ENCODE results near the gene PLXNB1. TPM values are rescaled to one million over a fixed set of nuclear protein-coding genes. Genes with fewer than 3 reads are reported as not detected.
A peak's percentile ranks its signal among the peaks of the same experiment; 100 is the strongest.

Gene PLXNB1
- total RNA-seq, 3 donors from 2014 or later, result 98.1 to 136 (median 127) TPM

DNA sequence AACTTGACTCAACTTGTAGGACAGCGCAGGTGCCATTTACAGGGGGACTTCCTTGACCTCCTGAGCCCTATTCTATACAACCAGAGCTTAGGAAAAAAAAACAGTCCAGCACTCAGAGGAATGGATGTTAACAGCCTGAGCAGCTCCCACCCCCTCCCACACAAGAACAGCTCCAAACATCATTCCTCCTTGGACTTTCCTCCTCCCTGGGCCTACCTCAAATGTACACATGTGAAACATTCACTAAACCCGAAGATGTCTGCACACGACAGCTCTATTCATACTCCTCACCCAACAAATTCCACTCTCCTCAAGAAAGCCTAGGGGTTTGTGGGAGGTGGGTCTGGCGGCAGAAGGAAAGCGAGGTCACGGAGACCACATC, 16.1 kb upstream of the PLXNB1 start:
- H3K36me3 ChIP-seq (ENCODE audit: low read depth), result no peaks in the 10 kb centered on the region
- H3K4me1 ChIP-seq (ENCODE audit: low read depth), result peaks cover 20% of the 10 kb centered on the region
- no peaks in the 10 kb centered on the region for H3K9me3 ChIP-seq
- DNase-seq (no peak), ATAC-seq (peak; percentile 15)
- intact Hi-C loops (cut with DNase I, micrococcal nuclease), result no loop called here
- TF ChIP-seq, protein P1, sequence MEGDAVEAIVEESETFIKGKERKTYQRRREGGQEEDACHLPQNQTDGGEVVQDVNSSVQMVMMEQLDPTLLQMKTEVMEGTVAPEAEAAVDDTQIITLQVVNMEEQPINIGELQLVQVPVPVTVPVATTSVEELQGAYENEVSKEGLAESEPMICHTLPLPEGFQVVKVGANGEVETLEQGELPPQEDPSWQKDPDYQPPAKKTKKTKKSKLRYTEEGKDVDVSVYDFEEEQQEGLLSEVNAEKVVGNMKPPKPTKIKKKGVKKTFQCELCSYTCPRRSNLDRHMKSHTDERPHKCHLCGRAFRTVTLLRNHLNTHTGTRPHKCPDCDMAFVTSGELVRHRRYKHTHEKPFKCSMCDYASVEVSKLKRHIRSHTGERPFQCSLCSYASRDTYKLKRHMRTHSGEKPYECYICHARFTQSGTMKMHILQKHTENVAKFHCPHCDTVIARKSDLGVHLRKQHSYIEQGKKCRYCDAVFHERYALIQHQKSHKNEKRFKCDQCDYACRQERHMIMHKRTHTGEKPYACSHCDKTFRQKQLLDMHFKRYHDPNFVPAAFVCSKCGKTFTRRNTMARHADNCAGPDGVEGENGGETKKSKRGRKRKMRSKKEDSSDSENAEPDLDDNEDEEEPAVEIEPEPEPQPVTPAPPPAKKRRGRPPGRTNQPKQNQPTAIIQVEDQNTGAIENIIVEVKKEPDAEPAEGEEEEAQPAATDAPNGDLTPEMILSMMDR (IDR thresholded peaks at IDR 0.05), result no peak
- peak overlapping the region; percentile 70 for H3K4me3 ChIP-seq

DNA sequence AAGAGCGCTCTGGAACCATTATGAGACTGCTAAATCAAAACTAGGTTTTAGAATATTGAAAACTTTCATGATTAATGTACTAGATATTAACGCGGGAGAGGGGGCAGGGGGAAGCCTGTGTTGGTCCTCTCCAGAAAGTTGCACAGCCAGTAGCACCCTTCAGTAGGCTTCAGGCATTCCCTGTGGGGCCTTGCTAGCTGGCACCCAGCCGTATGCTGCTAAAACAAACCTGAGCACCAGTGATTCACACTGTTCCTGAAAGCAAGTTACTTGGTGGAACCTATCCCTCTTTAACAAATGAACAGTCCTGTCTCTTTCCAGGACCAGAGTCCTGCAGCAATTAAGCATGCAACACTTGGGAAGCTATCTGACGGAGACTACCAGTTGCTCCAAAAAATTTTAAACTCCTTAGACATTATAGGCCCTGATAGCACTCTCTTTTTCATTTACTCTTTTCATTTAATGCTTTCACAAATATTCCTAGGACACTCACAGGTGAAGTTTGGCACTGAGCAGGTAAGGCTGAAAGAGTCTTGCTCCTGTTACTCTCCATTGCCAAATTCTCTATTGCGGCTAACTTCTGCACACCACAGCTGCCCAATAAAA, 15.5 kb upstream of the PLXNB1 start:
- Histone ChIP-seq H3K4me3 (no peak overlapping the region), H3K4me1 (ENCODE audit: low read depth) (peaks cover 22% of the 10 kb centered on the region), H3K9me3 (no peaks in the 10 kb centered on the region), H3K36me3 (ENCODE audit: low read depth) (no peaks in the 10 kb centered on the region)
- TF ChIP-seq, protein P1 (IDR thresholded peaks at IDR 0.05), result no peak
- intact Hi-C loops (cut with DNase I, micrococcal nuclease), result no loop called here
- DNase-seq, result no peak
- ATAC-seq, result no peak

DNA sequence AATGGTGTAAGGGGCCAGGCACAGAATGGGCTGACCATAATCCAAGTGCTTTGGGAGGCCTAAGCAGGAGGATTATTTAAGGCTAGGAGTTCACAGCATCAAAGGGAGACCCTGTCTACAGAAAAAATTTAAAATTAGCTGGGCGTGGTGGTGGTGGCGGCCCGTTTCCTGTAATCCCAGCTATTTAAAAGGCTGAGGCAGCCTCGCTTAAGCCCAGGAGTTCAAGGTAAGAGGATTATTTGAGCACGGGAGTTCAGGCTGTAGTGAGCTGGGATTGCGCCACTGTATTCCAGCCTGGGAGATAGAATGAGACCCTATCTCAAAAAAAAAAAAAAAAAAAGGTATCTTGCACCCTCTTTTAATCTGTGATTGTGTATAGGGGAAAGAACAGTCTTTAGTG, 12.1 kb upstream of the PLXNB1 start:
- peaks cover 24% of the 10 kb centered on the region for H3K4me1 ChIP-seq (ENCODE audit: low read depth)
- ATAC-seq, result no peak
- no peaks in the 10 kb centered on the region for H3K9me3 ChIP-seq
- H3K4me3 ChIP-seq, result no peak overlapping the region
- no peak for DNase-seq
- TF ChIP-seq, protein P1 (IDR thresholded peaks at IDR 0.05), result no peak
- intact Hi-C loops (cut with DNase I, micrococcal nuclease), result no loop called here
- no peaks in the 10 kb centered on the region for H3K36me3 ChIP-seq (ENCODE audit: low read depth)

DNA sequence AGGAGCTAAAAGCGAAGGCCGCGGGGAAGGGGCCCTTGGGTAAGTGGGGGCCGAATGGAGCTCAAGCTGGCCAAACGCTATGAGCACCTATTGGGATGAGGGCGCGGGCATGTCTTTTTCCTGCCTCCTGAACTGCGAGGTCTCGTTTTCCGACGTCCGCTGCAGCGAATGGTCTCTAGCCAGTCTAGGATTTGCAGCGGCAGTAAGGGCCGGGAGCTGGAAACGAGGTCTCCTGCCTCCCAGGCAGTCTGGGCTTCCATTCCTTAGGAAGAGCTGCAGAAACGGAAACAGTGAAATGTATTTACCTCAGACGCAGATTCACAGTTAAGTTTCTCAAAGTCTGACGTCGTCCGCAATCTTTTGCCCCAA, 10.7 kb upstream of the PLXNB1 start:
- DNase-seq, result peak in 1 of 3 donors; percentile 39
- TF ChIP-seq, protein P1 (IDR thresholded peaks at IDR 0.05), result no peak
- intact Hi-C loops (cut with DNase I, micrococcal nuclease), result no loop called here

DNA sequence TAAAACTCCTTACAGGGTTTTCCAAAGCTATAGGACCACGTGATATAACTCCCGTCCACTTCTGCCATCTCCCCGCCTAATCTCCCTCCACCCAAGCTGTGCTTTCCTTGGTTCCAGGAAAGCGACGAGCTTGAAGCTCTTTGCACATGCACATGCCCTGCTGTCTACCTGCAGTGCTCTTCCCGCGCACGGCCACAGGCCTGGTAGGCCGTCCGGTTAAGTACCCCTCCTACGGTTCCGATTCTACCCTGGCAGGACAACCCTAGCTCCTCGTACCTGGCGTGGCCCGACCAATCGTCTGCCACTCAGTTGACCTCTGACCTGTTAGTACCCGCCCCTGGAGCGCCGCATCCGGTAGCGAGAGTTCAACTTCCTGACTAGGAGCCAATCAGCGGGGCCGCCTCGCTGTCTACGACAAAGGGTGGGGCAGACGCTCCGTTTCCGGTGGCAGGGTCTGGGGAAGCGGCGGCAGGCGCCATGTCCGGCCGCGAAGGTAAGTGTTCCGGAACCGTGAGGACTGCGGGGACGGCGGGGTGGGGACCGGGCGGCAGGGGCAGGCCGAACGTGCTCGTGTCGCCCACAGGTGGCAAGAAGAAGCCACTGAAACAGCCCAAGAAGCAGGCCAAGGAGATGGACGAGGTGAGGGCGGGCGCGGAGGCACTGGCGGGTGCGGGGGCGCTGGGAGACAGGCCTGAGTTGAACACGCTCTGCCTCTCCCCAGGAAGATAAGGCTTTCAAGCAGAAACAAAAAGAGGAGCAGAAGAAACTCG, 10.1 kb upstream of the PLXNB1 start, which contains the start of the genes CCDC51 and TMA7:
Gene CCDC51 (minus strand): TSS at position 300 of the 770 bp plus-strand sequence. CDS start 4,991 bp downstream, outside the sequence.
Gene TMA7 (plus strand): TSS at position 438 of the 770 bp plus-strand sequence. CDS start 40 bp downstream, at position 478.
- no peaks in the 10 kb centered on the region for H3K36me3 ChIP-seq (ENCODE audit: low read depth)
- intact Hi-C loops (cut with DNase I, micrococcal nuclease), result loop anchor here (5.0 kb wide), 2 partner anchors 38 to 168 kb away; no protein-coding TSS in a partner anchor
- no peaks in the 10 kb centered on the region for H3K9me3 ChIP-seq
- DNase-seq (peak; percentile 99), ATAC-seq (peak; percentile 96)
- TF ChIP-seq, protein P1 (IDR thresholded peaks at IDR 0.05), result no peak
- peaks cover 19% of the 10 kb centered on the region for H3K4me1 ChIP-seq (ENCODE audit: low read depth)
- peak within 1 kb of the TSS; percentile 92 for H3K4me3 ChIP-seq

More for the DNA sequence above, 10.7 kb upstream of the PLXNB1 start:
- Histone ChIP-seq H3K4me3 (peak overlapping the region; percentile 92), H3K9me3 (no peaks in the 10 kb centered on the region), H3K4me1 (ENCODE audit: low read depth) (peaks cover 17% of the 10 kb centered on the region), H3K36me3 (ENCODE audit: low read depth) (no peaks in the 10 kb centered on the region)
- ATAC-seq, result peak; percentile 26

All from mucosa of descending colon (tissue), 3 donors.